Astrocyte of the hippocampus (primary cell): Measurements from ENCODE around the gene HIVEP3.

ENCODE experiments used
- DNase-seq: peaks from one replicate; pipeline ENCODE4 v3.0.0; 2011; ENCODE audit warnings: low read depth, low spot score

Gene HIVEP3

GRCh38 chr1:41615981-41616380, 302.7 kb downstream of the HIVEP3 start:
- DNase-seq = no peak

- DNase-seq = no peak
These were observed 303.4 kb downstream of the HIVEP3 start for GRCh38 chr1:41615316-41615715.

GRCh38 chr1:41614818-41615217, 303.9 kb downstream of the HIVEP3 start:
- no peak for DNase-seq

- no peak for DNase-seq
These were observed 304.8 kb downstream of the HIVEP3 start for GRCh38 chr1:41613689-41614574.

- DNase-seq = no peak
These were observed 305.8 kb downstream of the HIVEP3 start for GRCh38 chr1:41612953-41613352.

- DNase-seq = no peak
These were observed 306.7 kb downstream of the HIVEP3 start for GRCh38 chr1:41611932-41612450.

GRCh38 chr1:41611068-41611931, 307.4 kb downstream of the HIVEP3 start:
- no peak for DNase-seq

GRCh38 chr1:41610361-41610760, 308.4 kb downstream of the HIVEP3 start:
- no peak for DNase-seq

GRCh38 chr1:41609166-41609883, 309.4 kb downstream of the HIVEP3 start:
- DNase-seq = no peak

- peak; percentile 94 for DNase-seq
These were observed 310.5 kb downstream of the HIVEP3 start for GRCh38 chr1:41608211-41608610.

GRCh38 chr1:41607808-41608207, 310.9 kb downstream of the HIVEP3 start:
- DNase-seq = no peak

- peak; percentile 41 for DNase-seq
These were observed 318.8 kb downstream of the HIVEP3 start for GRCh38 chr1:41599912-41600311.

GRCh38 chr1:41598325-41598724, 320.4 kb downstream of the HIVEP3 start:
- no peak for DNase-seq

GRCh38 chr1:41592451-41593125, 326.1 kb downstream of the HIVEP3 start:
- DNase-seq = no peak

GRCh38 chr1:41591891-41592290, 326.8 kb downstream of the HIVEP3 start:
- no peak for DNase-seq

- DNase-seq = no peak
These were observed 328.4 kb downstream of the HIVEP3 start for GRCh38 chr1:41590331-41590730.

- DNase-seq = no peak
These were observed 329.3 kb downstream of the HIVEP3 start for GRCh38 chr1:41589395-41589794.

GRCh38 chr1:41588334-41588875, 330.3 kb downstream of the HIVEP3 start:
- no peak for DNase-seq

GRCh38 chr1:41587791-41588190, 330.9 kb downstream of the HIVEP3 start:
- DNase-seq = no peak

- DNase-seq = no peak
These were observed 332.5 kb downstream of the HIVEP3 start for GRCh38 chr1:41586230-41586629.
